HL-60 (cell line): ENCODE measurements around the gene TXNRD2.

Experiments
- CTCF ChIP-seq: IDR thresholded peaks from one replicate; pipeline ENCODE4 v1.5.1; 2011; ENCODE audit warnings: low read length, control low read depth, inconsistent platforms; ENCODE audit not compliant: insufficient read depth
- GABPA ChIP-seq: IDR thresholded peaks from 2 replicates; pipeline ENCODE4 v1.6.1; 2012; ENCODE audit warnings: low read depth
- POLR2AphosphoS5 ChIP-seq: IDR thresholded peaks from 2 replicates; pipeline ENCODE4 v1.6.1; 2012; ENCODE audit warnings: low read depth
- REST ChIP-seq: IDR thresholded peaks from 2 replicates; pipeline ENCODE4 v1.6.1; 2012; ENCODE audit warnings: low read depth; ENCODE audit not compliant: insufficient replicate concordance

GRCh38 chr22:19872779-19873137 lies 68.9 kb downstream of the TXNRD2 start:
- no peak for TF ChIP-seq REST
- no peak for TF ChIP-seq CTCF
- TF ChIP-seq POLR2AphosphoS5, result no peak
- TF ChIP-seq GABPA, result no peak
